ENCODE data around the gene DBI. TPM values are rescaled to one million over a fixed set of nuclear protein-coding genes. Genes with fewer than 3 reads are reported as not detected.

Gene DBI
- total RNA-seq, 1 experiment from 2014 or later: 83.3 TPM

Other genes starting within 250 kb of the DBI start
- not detected in 2 replicates for gene C1QL2, start 208.2 kb upstream of the DBI start, total RNA-seq (2014; rRNA removed; shearing (Covaris generic))
- gene STEAP3, start 143.1 kb upstream of the DBI start, total RNA-seq (2014; rRNA removed; shearing (Covaris generic)): 9.4 and 11.1 TPM in 2 replicates
- gene C2orf76, start 143 bp upstream of the DBI start, total RNA-seq (2014; rRNA removed; shearing (Covaris generic)): 21.8 and 24.0 TPM in 2 replicates
- 1.4 and 2.5 TPM in 2 replicates for gene TMEM37, start 64.9 kb downstream of the DBI start, total RNA-seq (2014; rRNA removed; shearing (Covaris generic))
- not detected in 2 replicates for gene SCTR, start 157.5 kb downstream of the DBI start, total RNA-seq (2014; rRNA removed; shearing (Covaris generic))
- not detected in 2 replicates for gene CFAP221, start 177.5 kb downstream of the DBI start, total RNA-seq (2014; rRNA removed; shearing (Covaris generic))

Data from NCI-H460 (cell line).